Neutrophil (primary cell): ENCODE data around the gene KDM5B.

Source experiments
- H3K27ac ChIP-seq: fragments of 200-600 bp; sonication (generic); 2 replicates; pipeline ENCODE4 v1.5.1; 2016; ENCODE audit warnings: mild to moderate bottlenecking, moderate library complexity
- H3K27me3 ChIP-seq: fragments of 200-600 bp; sonication (generic); 2 replicates; pipeline ENCODE4 v1.6.0; 2016; ENCODE audit warnings: mild to moderate bottlenecking
- H3K36me3 ChIP-seq: fragments of 200-600 bp; sonication (generic); 2 replicates; pipeline ENCODE4 v1.5.1; 2017
- H3K4me1 ChIP-seq, 2 experiments: fragments of 200-600 bp in 1 of 2; sonication (generic) in 1 of 2; 1 replicate in 1 of 2; 2 replicates in 1 of 2; pipeline versions ENCODE4 v1.5.1 to v1.6.1; 2013 to 2016; ENCODE audit warnings: low read depth in 1 of 2, low read length in 1 of 2, mild to moderate bottlenecking in 1 of 2, moderate library complexity in 1 of 2; ENCODE audit not compliant: control insufficient read depth in 1 of 2, insufficient read depth in 1 of 2
- H3K4me3 ChIP-seq, 2 experiments: fragments of 200-600 bp in 1 of 2; sonication (generic) in 1 of 2; 1 replicate in 1 of 2; 2 replicates in 1 of 2; pipeline ENCODE4 v1.5.1; 2013 to 2016; ENCODE audit warnings: low read depth in 1 of 2, low read length in 1 of 2, mild to moderate bottlenecking in 1 of 2, moderate library complexity in 1 of 2
- H3K9me3 ChIP-seq: fragments of 200-600 bp; sonication (generic); 2 replicates; pipeline ENCODE4 v1.5.1; 2016
- TF ChIP-seq, protein P1 (sequence below): fragments of 200-600 bp; sonication (generic); IDR thresholded peaks from 2 replicates; pipeline ENCODE4 v1.5.1; 2016; ENCODE audit warnings: antibody characterized with exemption

KDM5B gene

GRCh38 chr1:202794051-202794740, 14.0 kb downstream of the KDM5B start:
- Histone ChIP-seq H3K27ac (no peak overlapping the region), H3K4me1 (peaks cover 0 to 4% of the 10 kb centered on the region in 2 experiments)
- TF ChIP-seq, protein P1, sequence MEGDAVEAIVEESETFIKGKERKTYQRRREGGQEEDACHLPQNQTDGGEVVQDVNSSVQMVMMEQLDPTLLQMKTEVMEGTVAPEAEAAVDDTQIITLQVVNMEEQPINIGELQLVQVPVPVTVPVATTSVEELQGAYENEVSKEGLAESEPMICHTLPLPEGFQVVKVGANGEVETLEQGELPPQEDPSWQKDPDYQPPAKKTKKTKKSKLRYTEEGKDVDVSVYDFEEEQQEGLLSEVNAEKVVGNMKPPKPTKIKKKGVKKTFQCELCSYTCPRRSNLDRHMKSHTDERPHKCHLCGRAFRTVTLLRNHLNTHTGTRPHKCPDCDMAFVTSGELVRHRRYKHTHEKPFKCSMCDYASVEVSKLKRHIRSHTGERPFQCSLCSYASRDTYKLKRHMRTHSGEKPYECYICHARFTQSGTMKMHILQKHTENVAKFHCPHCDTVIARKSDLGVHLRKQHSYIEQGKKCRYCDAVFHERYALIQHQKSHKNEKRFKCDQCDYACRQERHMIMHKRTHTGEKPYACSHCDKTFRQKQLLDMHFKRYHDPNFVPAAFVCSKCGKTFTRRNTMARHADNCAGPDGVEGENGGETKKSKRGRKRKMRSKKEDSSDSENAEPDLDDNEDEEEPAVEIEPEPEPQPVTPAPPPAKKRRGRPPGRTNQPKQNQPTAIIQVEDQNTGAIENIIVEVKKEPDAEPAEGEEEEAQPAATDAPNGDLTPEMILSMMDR: no peak

GRCh38 chr1:202791077-202791747, 17.0 kb downstream of the KDM5B start:
- no peaks in the 10 kb centered on the region for H3K9me3 ChIP-seq
- TF ChIP-seq, protein P1: no peak
- no peaks in the 10 kb centered on the region for H3K36me3 ChIP-seq
- peak overlapping the region; percentile 29 for H3K27ac ChIP-seq
- H3K4me1 ChIP-seq: peaks cover 0 to 4% of the 10 kb centered on the region in 2 experiments
- no peak overlapping the region for H3K4me3 ChIP-seq
- H3K27me3 ChIP-seq: no peaks in the 10 kb centered on the region

More at GRCh38 chr1:202794051-202794740, 14.0 kb downstream of the KDM5B start:
- Histone ChIP-seq H3K36me3 (no peaks in the 10 kb centered on the region), H3K9me3 (no peaks in the 10 kb centered on the region), H3K4me3 (no peak overlapping the region), H3K27me3 (no peaks in the 10 kb centered on the region)

DNA sequence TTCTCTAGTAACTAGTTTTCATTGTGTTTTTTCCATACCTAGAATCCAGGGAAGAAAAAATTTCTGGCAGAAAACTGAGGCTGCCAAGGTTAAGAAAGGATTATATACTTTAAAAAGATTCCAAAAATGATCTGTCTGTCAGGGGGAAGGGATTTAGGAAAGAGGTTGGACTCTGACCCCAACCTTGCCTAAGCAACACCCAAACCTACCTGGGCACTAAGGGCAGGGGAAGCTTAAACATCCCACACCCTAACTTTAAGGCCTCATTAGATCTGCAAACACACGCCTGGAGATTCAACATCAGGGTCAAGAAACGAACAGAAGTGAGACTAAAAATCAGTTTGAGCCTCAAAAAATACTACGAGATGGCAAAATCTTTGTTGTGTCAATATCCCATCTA, 19.4 kb downstream of the KDM5B start:
- no peaks in the 10 kb centered on the region for H3K36me3 ChIP-seq
- no peaks in the 10 kb centered on the region for H3K9me3 ChIP-seq
- H3K4me1 ChIP-seq: peaks cover 0 to 4% of the 10 kb centered on the region in 2 experiments
- TF ChIP-seq, protein P1: no peak
- no peaks in the 10 kb centered on the region for H3K27me3 ChIP-seq
- H3K27ac ChIP-seq: peak overlapping the region; percentile 48
- no peak overlapping the region for H3K4me3 ChIP-seq

DNA sequence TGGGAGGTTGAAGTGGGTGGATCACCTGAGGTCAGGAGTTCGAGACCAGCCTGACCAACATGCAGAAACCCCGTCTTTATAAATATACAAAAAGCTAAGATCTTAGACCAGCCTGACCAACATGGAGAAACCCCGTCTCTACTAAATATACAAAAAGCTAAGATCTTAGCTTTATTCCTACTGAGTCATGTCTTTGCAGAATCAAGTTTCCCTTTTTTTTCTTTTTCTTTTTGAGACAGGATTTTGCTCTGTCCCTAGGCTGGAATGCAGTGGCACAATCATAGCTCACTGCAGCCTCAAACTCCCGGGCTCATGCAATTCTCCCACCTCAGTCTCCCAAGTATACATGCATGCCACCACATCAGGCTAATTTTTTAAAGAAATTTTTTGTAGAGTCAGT, 21.4 kb downstream of the KDM5B start:
- H3K4me1 ChIP-seq: peaks cover 2 to 4% of the 10 kb centered on the region in 2 experiments
- H3K27me3 ChIP-seq: no peaks in the 10 kb centered on the region
- TF ChIP-seq, protein P1: no peak
- H3K36me3 ChIP-seq: no peaks in the 10 kb centered on the region
- no peak overlapping the region for H3K27ac ChIP-seq
- H3K4me3 ChIP-seq: no peak overlapping the region
- H3K9me3 ChIP-seq: no peaks in the 10 kb centered on the region

- Histone ChIP-seq H3K36me3 (peaks cover 7% of the 10 kb centered on the region), H3K9me3 (no peaks in the 10 kb centered on the region), H3K27me3 (no peaks in the 10 kb centered on the region), H3K4me1 (peaks cover 0 to 2% of the 10 kb centered on the region in 2 experiments), H3K27ac (no peak overlapping the region), H3K4me3 (no peak overlapping the region)
- TF ChIP-seq, protein P1: no peak
These were observed 27.0 kb downstream of the KDM5B start for GRCh38 chr1:202781180-202781579.
